ENCODE measurements around the gene FAM219B. TPM values are rescaled to one million over a fixed set of nuclear protein-coding genes. Genes with fewer than 3 reads are reported as not detected.
A peak's percentile ranks its signal among the peaks of the same experiment; 100 is the strongest.

Gene FAM219B
- total and polyA plus RNA-seq, 3 experiments from 2014 or later = 32.3 to 47.7 (median 45.0) TPM

- CTCF ChIA-PET = interaction anchor here (1.1 to 3.1 kb wide), 4 partner anchors 20 to 33 kb away, joined by 3 to 17 read pairs (median 4); partner anchors contain the start of genes FAM219B and ULK3
- peak; percentile 87 to 95 (median 93) for DNase-seq
- Mint-ChIP-seq H3K27ac (peak within 1 kb of the TSS; percentile 95 to 100 (median 96)), H3K9me3 (no peaks in the 10 kb centered on the region), H3K4me1 (peaks cover 43 to 54% (median 50%) of the 10 kb centered on the region in 3 donors), H3K27me3 (no peaks in the 10 kb centered on the region), H3K4me3 (peak within 1 kb of the TSS; percentile 94 to 100 (median 97)), H3K36me3 (peaks cover 0 to 30% (median under 1%) of the 10 kb centered on the region in 3 donors)
- Histone ChIP-seq H3K4me1 (ENCODE audit: insufficient read depth, low read length) (peaks cover 40% of the 10 kb centered on the region), H3K4me3 (ENCODE audit: low read length) (peak within 1 kb of the TSS; percentile 98), H3K27me3 (ENCODE audit: insufficient read depth, low read length, poor library complexity, severe bottlenecking) (no peaks in the 10 kb centered on the region), H3K27ac (ENCODE audit: low read depth, low read length) (peak within 1 kb of the TSS; percentile 96), H3K9me3 (ENCODE audit: low read length) (no peaks in the 10 kb centered on the region), H3K36me3 (ENCODE audit: insufficient read depth, low read length) (no peaks in the 10 kb centered on the region)
- POLR2A ChIA-PET = no interaction called here
Observed at GRCh38 chr15:74873036-74873755, 33.5 kb downstream of the FAM219B start, which contains the start of gene SCAMP2. SCAMP2 (minus strand) TSS chr15:74873365; CDS start chr15:74873255, 110 bp downstream.

- Histone ChIP-seq H3K27me3 (ENCODE audit: insufficient read depth, low read length, poor library complexity, severe bottlenecking) (no peaks in the 10 kb centered on the region), H3K4me1 (ENCODE audit: insufficient read depth, low read length) (peaks cover 46% of the 10 kb centered on the region), H3K36me3 (ENCODE audit: insufficient read depth, low read length) (no peaks in the 10 kb centered on the region), H3K4me3 (ENCODE audit: low read length) (peak overlapping the region; percentile 98), H3K27ac (ENCODE audit: low read depth, low read length) (peak overlapping the region; percentile 96), H3K9me3 (ENCODE audit: low read length) (no peaks in the 10 kb centered on the region)
- Mint-ChIP-seq H3K27me3 (peaks cover 0 to 1% of the 10 kb centered on the region in 2 donors), H3K27ac (peak overlapping the region; percentile 94 to 100 (median 96)), H3K36me3 (peaks cover 3 to 35% (median 4%) of the 10 kb centered on the region in 3 donors), H3K9me3 (no peaks in the 10 kb centered on the region), H3K4me1 (peaks cover 48 to 60% (median 56%) of the 10 kb centered on the region in 3 donors), H3K4me3 (peak overlapping the region; percentile 94 to 100 (median 97))
- DNase-seq = no peak
- CTCF ChIA-PET = no interaction called here
- POLR2A ChIA-PET = interaction anchor here (0.6 kb wide), 1 partner anchor 57 kb away, joined by 3 read pairs; no protein-coding TSS in a partner anchor
Observed at GRCh38 chr15:74872702-74873035, 34.0 kb downstream of the FAM219B start.

- peak overlapping the region; percentile 13 for H3K27ac ChIP-seq (ENCODE audit: low read depth, low read length)
- peaks cover 4 to 51% (median 7%) of the 10 kb centered on the region in 3 donors for H3K36me3 Mint-ChIP-seq
- H3K4me1 Mint-ChIP-seq = peaks cover 68 to 76% (median 75%) of the 10 kb centered on the region in 3 donors
- H3K9me3 Mint-ChIP-seq = no peaks in the 10 kb centered on the region
- no peaks in the 10 kb centered on the region for H3K36me3 ChIP-seq (ENCODE audit: insufficient read depth, low read length)
- H3K9me3 ChIP-seq (ENCODE audit: low read length) = no peaks in the 10 kb centered on the region
- H3K27me3 Mint-ChIP-seq = peaks cover 0 to 1% of the 10 kb centered on the region in 2 donors
- H3K4me3 Mint-ChIP-seq = peak overlapping the region; percentile 70 to 99 (median 94)
- peak overlapping the region; percentile 80 to 96 (median 90) for H3K27ac Mint-ChIP-seq
- peaks cover 66% of the 10 kb centered on the region for H3K4me1 ChIP-seq (ENCODE audit: insufficient read depth, low read length)
- H3K4me3 ChIP-seq (ENCODE audit: low read length) = peak overlapping the region; percentile 21
- no peak for DNase-seq
- POLR2A ChIA-PET = interaction anchor here (0.8 to 1.1 kb wide), 2 partner anchors 20 to 27 kb away, joined by 4 read pairs; partner anchors contain the start of gene ULK3
- CTCF ChIA-PET = interaction anchor here (0.6 to 5.2 kb wide), 11 partner anchors 12 to 207 kb away, joined by 3 to 33 read pairs (median 6); partner anchors contain the start of gene FAM219B
- no peaks in the 10 kb centered on the region for H3K27me3 ChIP-seq (ENCODE audit: insufficient read depth, low read length, poor library complexity, severe bottlenecking)
Observed at GRCh38 chr15:74870436-74871215, 36.0 kb downstream of the FAM219B start.

- Mint-ChIP-seq H3K36me3 (peaks cover 4 to 55% (median 8%) of the 10 kb centered on the region in 3 donors), H3K9me3 (no peaks in the 10 kb centered on the region), H3K27me3 (peaks cover 0 to 1% of the 10 kb centered on the region in 2 donors), H3K4me1 (peaks cover 73 to 81% (median 81%) of the 10 kb centered on the region in 3 donors), H3K4me3 (peak overlapping the region; percentile 70 to 99 (median 94)), H3K27ac (peak overlapping the region; percentile 80 to 96 (median 90))
- Histone ChIP-seq H3K4me3 (ENCODE audit: low read length) (peak overlapping the region; percentile 21), H3K4me1 (ENCODE audit: insufficient read depth, low read length) (peaks cover 72% of the 10 kb centered on the region), H3K9me3 (ENCODE audit: low read length) (no peaks in the 10 kb centered on the region), H3K27me3 (ENCODE audit: insufficient read depth, low read length, poor library complexity, severe bottlenecking) (no peaks in the 10 kb centered on the region), H3K27ac (ENCODE audit: low read depth, low read length) (peak overlapping the region; percentile 45), H3K36me3 (ENCODE audit: insufficient read depth, low read length) (no peaks in the 10 kb centered on the region)
- POLR2A ChIA-PET = interaction anchor here (0.8 to 1.1 kb wide), 5 partner anchors 20 to 27 kb away, joined by 3 to 4 read pairs (median 4); partner anchors contain the start of genes MPI and ULK3
- CTCF ChIA-PET = interaction anchor here (0.8 to 5.2 kb wide), 10 partner anchors 10 to 207 kb away, joined by 3 to 33 read pairs (median 6); partner anchors contain the start of gene FAM219B
- DNase-seq = peak in 2 of 5 donors; percentile 22 to 57
Observed at GRCh38 chr15:74869726-74870407, 36.8 kb downstream of the FAM219B start.

- H3K36me3 Mint-ChIP-seq = peaks cover 4 to 58% (median 8%) of the 10 kb centered on the region in 3 donors
- no peak for DNase-seq
- peak overlapping the region; percentile 70 to 99 (median 94) for H3K4me3 Mint-ChIP-seq
- H3K4me1 Mint-ChIP-seq = peaks cover 77 to 85% (median 85%) of the 10 kb centered on the region in 3 donors
- H3K9me3 Mint-ChIP-seq = no peaks in the 10 kb centered on the region
- Histone ChIP-seq H3K9me3 (ENCODE audit: low read length) (no peaks in the 10 kb centered on the region), H3K27me3 (ENCODE audit: insufficient read depth, low read length, poor library complexity, severe bottlenecking) (no peaks in the 10 kb centered on the region), H3K27ac (ENCODE audit: low read depth, low read length) (peak overlapping the region; percentile 45), H3K36me3 (ENCODE audit: insufficient read depth, low read length) (no peaks in the 10 kb centered on the region), H3K4me1 (ENCODE audit: insufficient read depth, low read length) (peaks cover 76% of the 10 kb centered on the region), H3K4me3 (ENCODE audit: low read length) (peak overlapping the region; percentile 21)
- H3K27ac Mint-ChIP-seq = peak overlapping the region; percentile 80 to 96 (median 90)
- CTCF ChIA-PET = interaction anchor here (0.8 to 5.2 kb wide), 9 partner anchors 10 to 98 kb away, joined by 3 to 33 read pairs (median 6); partner anchors contain the start of gene FAM219B
- POLR2A ChIA-PET = interaction anchor here (0.8 to 0.9 kb wide), 3 partner anchors 20 to 25 kb away, joined by 3 to 4 read pairs (median 3); partner anchors contain the start of gene MPI
- peaks cover 0 to 1% of the 10 kb centered on the region in 2 donors for H3K27me3 Mint-ChIP-seq
Observed at GRCh38 chr15:74869372-74869725, 37.3 kb downstream of the FAM219B start.

- ChIA-PET POLR2A (interaction anchor here (0.6 kb wide), 1 partner anchor 152 kb away, joined by 3 read pairs; no protein-coding TSS in a partner anchor), CTCF (interaction anchor here (1.3 to 5.2 kb wide), 5 partner anchors 16 to 81 kb away, joined by 3 to 33 read pairs (median 4); no protein-coding TSS in a partner anchor)
- H3K36me3 ChIP-seq (ENCODE audit: insufficient read depth, low read length) = no peaks in the 10 kb centered on the region
- Mint-ChIP-seq H3K4me3 (peak overlapping the region; percentile 45 to 87 (median 71)), H3K27ac (peak overlapping the region; percentile 80 to 97 (median 86)), H3K27me3 (peaks cover 0 to 1% of the 10 kb centered on the region in 2 donors), H3K4me1 (peaks cover 76 to 89% (median 85%) of the 10 kb centered on the region in 3 donors), H3K9me3 (no peaks in the 10 kb centered on the region), H3K36me3 (peaks cover 4 to 61% (median 10%) of the 10 kb centered on the region in 3 donors)
- H3K4me1 ChIP-seq (ENCODE audit: insufficient read depth, low read length) = peaks cover 80% of the 10 kb centered on the region
- no peaks in the 10 kb centered on the region for H3K27me3 ChIP-seq (ENCODE audit: insufficient read depth, low read length, poor library complexity, severe bottlenecking)
- no peak overlapping the region for H3K27ac ChIP-seq (ENCODE audit: low read depth, low read length)
- no peaks in the 10 kb centered on the region for H3K9me3 ChIP-seq (ENCODE audit: low read length)
- no peak for DNase-seq
- H3K4me3 ChIP-seq (ENCODE audit: low read length) = peak overlapping the region; percentile 9
Observed at GRCh38 chr15:74868059-74868458, 38.6 kb downstream of the FAM219B start.
